Naive thymus-derived CD4-positive, alpha-beta T cell (primary cell): ENCODE measurements around the gene GGCT. TPM values are rescaled to one million over a fixed set of nuclear protein-coding genes. Genes with fewer than 3 reads are reported as not detected.
"Not testable (repeated sequence)": the region's sequence is repeated elsewhere in the genome, so short reads cannot be mapped to it uniquely, and the experiment has no call there.

ENCODE experiments used
- ATAC-seq: fragments of 150-1000 bp; cut with Tn5 transposase; 2 replicates; pipeline ENCODE4 v1.10.0; 2021; ENCODE audit warnings: mild to moderate bottlenecking, moderate library complexity
- CTCF ChIA-PET: fragments of 350-600 bp; sonication (Branson Sonifier 250); formaldehyde crosslinking; loops from one replicate; lab custom pipeline; 2021; ENCODE audit warnings: antibody characterized with exemption; lab: Charles Lee
- POLR2A ChIA-PET: fragments of 350-600 bp; sonication (Branson Sonifier 250); formaldehyde crosslinking; loops from one replicate; lab custom pipeline; 2021; ENCODE audit warnings: antibody characterized with exemption, inconsistent platforms; lab: Charles Lee
- DNase-seq, 9 donors: peaks; one replicate each; pipeline versions ENCODE4 v3.0.0 to v3.0.0-alpha.2; 2020 to 2022; ENCODE audit warnings: mixed read lengths in 1 of 9
- H3K27ac ChIP-seq: one replicate; pipeline ENCODE4 v1.7.0; 2013; ENCODE audit warnings: mild to moderate bottlenecking, low read depth, low read length, moderate library complexity
- H3K27me3 ChIP-seq, 2 donors: one replicate each; pipeline ENCODE4 v1.7.0; 2013; ENCODE audit warnings: low read length in 2 of 2, mild to moderate bottlenecking in 2 of 2, moderate library complexity in 2 of 2; ENCODE audit not compliant: control insufficient read depth in 2 of 2, insufficient read depth in 2 of 2
- H3K36me3 ChIP-seq, 3 experiments: 1 replicate in 2 of 3; 2 replicates in 1 of 3; pipeline ENCODE4 v1.7.0; 2013; ENCODE audit warnings: low read length in 3 of 3, mild to moderate bottlenecking in 3 of 3, moderate library complexity in 1 of 3; ENCODE audit not compliant: insufficient read depth in 3 of 3, control insufficient read depth in 2 of 3
- H3K4me1 ChIP-seq, 2 donors: one replicate each; pipeline ENCODE4 v1.7.0; 2013; ENCODE audit warnings: low read length in 2 of 2, mild to moderate bottlenecking in 2 of 2, moderate library complexity in 1 of 2; ENCODE audit not compliant: control insufficient read depth in 2 of 2, insufficient read depth in 2 of 2
- H3K4me3 ChIP-seq: 2 replicates; pipeline ENCODE4 v1.7.0; 2013; ENCODE audit warnings: mild to moderate bottlenecking, low read length
- H3K9me3 ChIP-seq, 3 experiments: 1 replicate in 2 of 3; 2 replicates in 1 of 3; pipeline ENCODE4 v1.7.0; 2013; ENCODE audit warnings: low read length in 3 of 3; ENCODE audit not compliant: control insufficient read depth in 2 of 3
- H3K27ac Mint-ChIP-seq, 9 donors: one replicate each; pipeline ENCODE4 v1.8.0; 2020 to 2022; ENCODE audit warnings: mixed read lengths in 9 of 9, mild to moderate bottlenecking in 8 of 9, moderate library complexity in 5 of 9, inconsistent platforms in 2 of 9
- H3K27me3 Mint-ChIP-seq, 5 donors: one replicate each; pipeline ENCODE4 v1.8.0; 2021 to 2022; ENCODE audit warnings: mixed read lengths in 5 of 5, mild to moderate bottlenecking in 1 of 5
- H3K36me3 Mint-ChIP-seq, 5 donors: one replicate each; pipeline ENCODE4 v1.8.0; 2020 to 2022; ENCODE audit warnings: mixed read lengths in 5 of 5, mild to moderate bottlenecking in 3 of 5, inconsistent platforms in 1 of 5
- H3K4me1 Mint-ChIP-seq, 7 donors: one replicate each; pipeline ENCODE4 v1.8.0; 2020 to 2022; ENCODE audit warnings: mixed read lengths in 7 of 7, mild to moderate bottlenecking in 3 of 7, inconsistent platforms in 1 of 7
- H3K4me3 Mint-ChIP-seq, 10 donors: one replicate each; pipeline ENCODE4 v1.8.0; 2020 to 2022; ENCODE audit warnings: mild to moderate bottlenecking in 10 of 10, mixed read lengths in 10 of 10, moderate library complexity in 6 of 10, inconsistent platforms in 2 of 10
- H3K9me3 Mint-ChIP-seq, 11 donors: one replicate each; pipeline ENCODE4 v1.8.0; 2020 to 2022; ENCODE audit warnings: mixed read lengths in 11 of 11, mild to moderate bottlenecking in 4 of 11, inconsistent platforms in 1 of 11, moderate library complexity in 1 of 11
- intact Hi-C, 2 donors: fragments of 100-400 bp; cut with micrococcal nuclease; formaldehyde crosslinking; loops; one replicate each; pipeline ENCODE4 v1.15.1; 2023
- polyA plus RNA-seq, 2 donors: library from polyadenylated mRNA; unstranded; fragments of 300-500 nt; fragmentation: Illumina TruSeq; gene quantifications; one replicate each; pipeline ENCODE4 v1.2.3, GENCODE V29; 2021
- total RNA-seq, 6 experiments: library from RNA in 5 of 6; stranded (reverse) in 5 of 6; gene quantifications; 1 replicate in 5 of 6; 2 replicates in 1 of 6; pipeline ENCODE4 v1.2.3 and lab custom pipeline; 2021 to 2026

Gene GGCT
- total and polyA plus RNA-seq, 7 experiments from 2014 or later = 9.5 to 39.2 (median 11.4) TPM

GRCh38 chr7:30546596-30546995 is 42.0 kb upstream of the GGCT start:
- Mint-ChIP-seq H3K36me3 (peaks cover 0 to 41% (median 16%) of the 10 kb centered on the region in 5 donors), H3K27me3 (no peaks in the 10 kb centered on the region), H3K27ac (no peak overlapping the region), H3K9me3 (peaks cover 0 to 3% (median 0%) of the 10 kb centered on the region in 11 donors), H3K4me1 (peaks cover 0 to 6% (median 0%) of the 10 kb centered on the region in 7 donors), H3K4me3 (no peak overlapping the region)
- H3K4me3 ChIP-seq = no peak overlapping the region
- H3K27me3 ChIP-seq = no peaks in the 10 kb centered on the region
- no peaks in the 10 kb centered on the region for H3K9me3 ChIP-seq
- DNase-seq = no peak
- no peak for ATAC-seq
- no peaks in the 10 kb centered on the region for H3K4me1 ChIP-seq
- no peak overlapping the region for H3K27ac ChIP-seq
- POLR2A ChIA-PET = no interaction called here
- H3K36me3 ChIP-seq = peaks cover 2 to 15% (median 6%) of the 10 kb centered on the region in 3 experiments
- intact Hi-C loops = no loop called here
- CTCF ChIA-PET = interaction anchor here (0.9 to 2.2 kb wide), 2 partner anchors 17 to 30 kb away, joined by 3 to 9 read pairs; no protein-coding TSS in a partner anchor

- H3K9me3 ChIP-seq = no peaks in the 10 kb centered on the region
- Mint-ChIP-seq H3K27ac (no peak overlapping the region), H3K4me1 (peaks cover 0 to 4% (median 0%) of the 10 kb centered on the region in 7 donors), H3K9me3 (peaks cover 0 to 3% (median 0%) of the 10 kb centered on the region in 11 donors), H3K36me3 (peaks cover 0 to 47% (median 16%) of the 10 kb centered on the region in 5 donors), H3K4me3 (no peak overlapping the region), H3K27me3 (no peaks in the 10 kb centered on the region)
- H3K36me3 ChIP-seq = peaks cover 2 to 15% (median 6%) of the 10 kb centered on the region in 3 experiments
- no peaks in the 10 kb centered on the region for H3K27me3 ChIP-seq
- DNase-seq (no peak), ATAC-seq (no peak)
- CTCF ChIA-PET = interaction anchor here (0.9 to 2.2 kb wide), 2 partner anchors 18 to 31 kb away, joined by 3 to 9 read pairs; no protein-coding TSS in a partner anchor
- no peak overlapping the region for H3K4me3 ChIP-seq
- no peaks in the 10 kb centered on the region for H3K4me1 ChIP-seq
- intact Hi-C loops = no loop called here
- H3K27ac ChIP-seq = no peak overlapping the region
- POLR2A ChIA-PET = interaction anchor here (0.5 kb wide), 1 partner anchor 116 kb away, joined by 3 read pairs; no protein-coding TSS in a partner anchor
These were observed 41.3 kb upstream of the GGCT start for GRCh38 chr7:30545791-30546555.

- Histone ChIP-seq H3K4me1 (no peaks in the 10 kb centered on the region), H3K4me3 (no peak overlapping the region), H3K9me3 (no peaks in the 10 kb centered on the region), H3K36me3 (peaks cover 0 to 6% (median 0%) of the 10 kb centered on the region in 3 experiments), H3K27me3 (no peaks in the 10 kb centered on the region), H3K27ac (no peak overlapping the region)
- Mint-ChIP-seq H3K27me3 (no peaks in the 10 kb centered on the region), H3K36me3 (peaks cover 10 to 58% (median 22%) of the 10 kb centered on the region in 5 donors), H3K4me1 (peaks cover 0 to 3% (median 0%) of the 10 kb centered on the region in 7 donors), H3K9me3 (peaks cover 0 to 3% (median 0%) of the 10 kb centered on the region in 11 donors), H3K4me3 (no peak overlapping the region), H3K27ac (no peak overlapping the region)
- ChIA-PET CTCF (interaction anchor here (0.9 kb wide), 1 partner anchor 24 kb away, joined by 3 read pairs; no protein-coding TSS in a partner anchor), POLR2A (no interaction called here)
- no peak for ATAC-seq
- intact Hi-C loops = no loop called here
- DNase-seq = no peak
These were observed 39.3 kb upstream of the GGCT start for GRCh38 chr7:30543813-30544525.

- H3K9me3 ChIP-seq, H3K4me1 Mint-ChIP-seq, H3K4me1 ChIP-seq, H3K27me3 ChIP-seq, DNase-seq, POLR2A ChIA-PET, intact Hi-C loops, H3K4me3 Mint-ChIP-seq, H3K27ac Mint-ChIP-seq, ATAC-seq, CTCF ChIA-PET, H3K36me3 ChIP-seq, H3K27ac ChIP-seq, H3K9me3 Mint-ChIP-seq, H3K4me3 ChIP-seq, H3K27me3 Mint-ChIP-seq: not testable (repeated sequence)
- H3K36me3 Mint-ChIP-seq = peaks cover 16 to 67% (median 22%) of the 10 kb centered on the region in 5 donors
These were observed 38.5 kb upstream of the GGCT start for GRCh38 chr7:30543115-30543514.

- no peaks in the 10 kb centered on the region for H3K4me1 ChIP-seq
- ChIA-PET CTCF (no interaction called here), POLR2A (no interaction called here)
- no peak for DNase-seq
- H3K4me1 Mint-ChIP-seq = peaks cover 0 to 2% (median 0%) of the 10 kb centered on the region in 7 donors
- peaks cover 0 to 6% (median 0%) of the 10 kb centered on the region in 3 experiments for H3K36me3 ChIP-seq
- intact Hi-C loops = no loop called here
- no peaks in the 10 kb centered on the region for H3K27me3 Mint-ChIP-seq
- H3K4me3 Mint-ChIP-seq = no peak overlapping the region
- H3K36me3 Mint-ChIP-seq = peaks cover 5 to 35% (median 20%) of the 10 kb centered on the region in 5 donors
- no peak overlapping the region for H3K4me3 ChIP-seq
- H3K27me3 ChIP-seq = no peaks in the 10 kb centered on the region
- H3K9me3 ChIP-seq = no peaks in the 10 kb centered on the region
- H3K9me3 Mint-ChIP-seq = no peaks in the 10 kb centered on the region
- H3K27ac ChIP-seq = no peak overlapping the region
- no peak for ATAC-seq
- peak overlapping the region in 1 of 9 donors; percentile 38 for H3K27ac Mint-ChIP-seq
These were observed 29.3 kb upstream of the GGCT start for GRCh38 chr7:30533886-30534285.

- intact Hi-C loops = no loop called here
These were observed 26.7 kb upstream of the GGCT start for GRCh38 chr7:30531286-30531685.

More at GRCh38 chr7:30531286-30531685, 26.7 kb upstream of the GGCT start:
- ChIA-PET POLR2A (no interaction called here), CTCF (no interaction called here)
- Mint-ChIP-seq H3K4me1 (peaks cover 0 to 2% (median 0%) of the 10 kb centered on the region in 7 donors), H3K9me3 (no peaks in the 10 kb centered on the region), H3K27ac (no peak overlapping the region), H3K4me3 (no peak overlapping the region), H3K36me3 (peaks cover 0 to 19% (median 10%) of the 10 kb centered on the region in 5 donors), H3K27me3 (no peaks in the 10 kb centered on the region)
- no peak for DNase-seq
- Histone ChIP-seq H3K27ac (no peak overlapping the region), H3K27me3 (no peaks in the 10 kb centered on the region), H3K4me1 (no peaks in the 10 kb centered on the region), H3K9me3 (no peaks in the 10 kb centered on the region), H3K4me3 (no peak overlapping the region), H3K36me3 (no peaks in the 10 kb centered on the region)
- no peak for ATAC-seq
